RWPE1 (cell line): ENCODE data around the gene SHISA7.

ENCODE experiments used
- CTCF ChIA-PET: fragments of 350-600 bp; sonication (Branson Sonifier 250); formaldehyde crosslinking; extraction: SDS; loops from one replicate; lab custom pipeline; 2021; lab: Yijun Ruan, JAX
- POLR2A ChIA-PET: fragments of 400-600 bp; formaldehyde crosslinking; extraction: SDS; loops from one replicate; lab custom pipeline; 2020; ENCODE audit warnings: antibody characterized with exemption; ENCODE audit not compliant: low non-redundant PET; lab: Yijun Ruan, JAX
- DNase-seq: peaks from one replicate; pipeline ENCODE4 v3.0.0; 2012; ENCODE audit warnings: low spot score
- H3K27ac ChIP-seq: fragments of 450-650 bp; 2 replicates; pipeline ENCODE4 v1.5.1; 2017
- TF ChIP-seq, protein P1 (sequence below): fragments of 450-650 bp; conservative IDR thresholded peaks from 2 replicates; pipeline ENCODE4 v1.5.1; 2017; ENCODE audit warnings: low read depth, mild to moderate bottlenecking

SHISA7 gene

GRCh38 chr19:55441319-55441691, 1.8 kb downstream of the SHISA7 start:
- H3K27ac ChIP-seq, result no peak overlapping the region
- TF ChIP-seq, protein P1, sequence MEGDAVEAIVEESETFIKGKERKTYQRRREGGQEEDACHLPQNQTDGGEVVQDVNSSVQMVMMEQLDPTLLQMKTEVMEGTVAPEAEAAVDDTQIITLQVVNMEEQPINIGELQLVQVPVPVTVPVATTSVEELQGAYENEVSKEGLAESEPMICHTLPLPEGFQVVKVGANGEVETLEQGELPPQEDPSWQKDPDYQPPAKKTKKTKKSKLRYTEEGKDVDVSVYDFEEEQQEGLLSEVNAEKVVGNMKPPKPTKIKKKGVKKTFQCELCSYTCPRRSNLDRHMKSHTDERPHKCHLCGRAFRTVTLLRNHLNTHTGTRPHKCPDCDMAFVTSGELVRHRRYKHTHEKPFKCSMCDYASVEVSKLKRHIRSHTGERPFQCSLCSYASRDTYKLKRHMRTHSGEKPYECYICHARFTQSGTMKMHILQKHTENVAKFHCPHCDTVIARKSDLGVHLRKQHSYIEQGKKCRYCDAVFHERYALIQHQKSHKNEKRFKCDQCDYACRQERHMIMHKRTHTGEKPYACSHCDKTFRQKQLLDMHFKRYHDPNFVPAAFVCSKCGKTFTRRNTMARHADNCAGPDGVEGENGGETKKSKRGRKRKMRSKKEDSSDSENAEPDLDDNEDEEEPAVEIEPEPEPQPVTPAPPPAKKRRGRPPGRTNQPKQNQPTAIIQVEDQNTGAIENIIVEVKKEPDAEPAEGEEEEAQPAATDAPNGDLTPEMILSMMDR, result no peak
- no peak for DNase-seq
- ChIA-PET POLR2A (no interaction called here), CTCF (interaction anchor here (0.6 kb wide), 1 partner anchor 46 kb away, joined by 3 read pairs; no protein-coding TSS in a partner anchor)

GRCh38 chr19:55440411-55441105, 2.5 kb downstream of the SHISA7 start:
- DNase-seq, result no peak
- no peak overlapping the region for H3K27ac ChIP-seq
- ChIA-PET CTCF (no interaction called here), POLR2A (no interaction called here)
- TF ChIP-seq, protein P1, result no peak

- no peak for DNase-seq
- CTCF ChIA-PET, result interaction anchor here (0.6 kb wide), 1 partner anchor 138 kb away, joined by 3 read pairs; no protein-coding TSS in a partner anchor
- POLR2A ChIA-PET, result no interaction called here
- TF ChIP-seq, protein P1, result no peak
- no peak overlapping the region for H3K27ac ChIP-seq
Measured at GRCh38 chr19:55439052-55439451, 4.0 kb downstream of the SHISA7 start.

GRCh38 chr19:55437410-55437809, 5.7 kb downstream of the SHISA7 start:
- peak; percentile 78 for DNase-seq
- POLR2A ChIA-PET, result interaction anchor here (0.6 to 0.9 kb wide), 2 partner anchors 30 kb away, joined by 3 read pairs; partner anchors contain the start of gene UBE2S
- TF ChIP-seq, protein P1, result no peak
- CTCF ChIA-PET, result interaction anchor here (0.6 to 1.4 kb wide), 4 partner anchors 19 to 357 kb away, joined by 3 to 6 read pairs (median 6); no protein-coding TSS in a partner anchor
- H3K27ac ChIP-seq, result no peak overlapping the region

GRCh38 chr19:55436847-55437246, 6.3 kb downstream of the SHISA7 start:
- CTCF ChIA-PET, result interaction anchor here (0.6 to 1.4 kb wide), 3 partner anchors 19 to 307 kb away, joined by 6 read pairs; no protein-coding TSS in a partner anchor
- H3K27ac ChIP-seq, result no peak overlapping the region
- POLR2A ChIA-PET, result interaction anchor here (0.9 kb wide), 1 partner anchor 29 kb away, joined by 3 read pairs; the partner anchor contains the start of gene UBE2S
- no peak for DNase-seq
- TF ChIP-seq, protein P1, result no peak

GRCh38 chr19:55435020-55435419, 8.1 kb downstream of the SHISA7 start:
- TF ChIP-seq, protein P1, result no peak
- no peak for DNase-seq
- ChIA-PET CTCF (no interaction called here), POLR2A (no interaction called here)
- H3K27ac ChIP-seq, result no peak overlapping the region
